ENCODE measurements around the gene ADAMTS3. TPM values are rescaled to one million over a fixed set of nuclear protein-coding genes. Genes with fewer than 3 reads are reported as not detected.
"Not testable (repeated sequence)": the region's sequence is repeated elsewhere in the genome, so short reads cannot be mapped to it uniquely, and the experiment has no call there.

Gene ADAMTS3
- polyA plus RNA-seq, 10 donors: 1.6 to 4.6 (median 2.9) TPM

- DNase-seq: no peak
Observed at GRCh38 chr4:72553540-72554337, 15.3 kb downstream of the ADAMTS3 start.

- no peak for DNase-seq
Observed at GRCh38 chr4:72552447-72552846, 16.6 kb downstream of the ADAMTS3 start.

GRCh38 chr4:72546456-72546855, 22.6 kb downstream of the ADAMTS3 start:
- no peak for DNase-seq

- not testable (repeated sequence) for DNase-seq
Observed at GRCh38 chr4:72540694-72541093, 28.3 kb downstream of the ADAMTS3 start.

GRCh38 chr4:72538006-72538405, 31.0 kb downstream of the ADAMTS3 start:
- no peak for DNase-seq

- DNase-seq: no peak
Observed at GRCh38 chr4:72536443-72536842, 32.6 kb downstream of the ADAMTS3 start.

- no peak for DNase-seq
Observed at GRCh38 chr4:72531768-72532290, 37.2 kb downstream of the ADAMTS3 start.

- no peak for DNase-seq
Observed at GRCh38 chr4:72531322-72531721, 37.7 kb downstream of the ADAMTS3 start.

GRCh38 chr4:72529148-72529822, 39.7 kb downstream of the ADAMTS3 start:
- DNase-seq: no peak

- no peak for DNase-seq
Observed at GRCh38 chr4:72527038-72527646, 41.9 kb downstream of the ADAMTS3 start.

- DNase-seq: peak; percentile 52 to 77 (median 70)
Observed at GRCh38 chr4:72525938-72526337, 43.1 kb downstream of the ADAMTS3 start.

- no peak for DNase-seq
Observed at GRCh38 chr4:72522440-72522839, 46.6 kb downstream of the ADAMTS3 start.

- DNase-seq: no peak
Observed at GRCh38 chr4:72513227-72513626, 55.8 kb downstream of the ADAMTS3 start.

- no peak for DNase-seq
Observed at GRCh38 chr4:72507860-72508419, 61.1 kb downstream of the ADAMTS3 start.

GRCh38 chr4:72507167-72507566, 61.9 kb downstream of the ADAMTS3 start:
- DNase-seq: no peak

- DNase-seq: peak in 2 of 3 donors; percentile 17 to 54
Observed at GRCh38 chr4:72505314-72505744, 63.7 kb downstream of the ADAMTS3 start.

- DNase-seq: no peak
Observed at GRCh38 chr4:72500214-72500613, 68.8 kb downstream of the ADAMTS3 start.

- no peak for DNase-seq
Observed at GRCh38 chr4:72496119-72496518, 72.9 kb downstream of the ADAMTS3 start.

- DNase-seq: no peak
Observed at GRCh38 chr4:72494156-72494555, 74.9 kb downstream of the ADAMTS3 start.

- DNase-seq: no peak
Observed at GRCh38 chr4:72489267-72489666, 79.8 kb downstream of the ADAMTS3 start.

- DNase-seq: no peak
Observed at GRCh38 chr4:72486991-72487390, 82.0 kb downstream of the ADAMTS3 start.

GRCh38 chr4:72484981-72485380, 84.0 kb downstream of the ADAMTS3 start:
- DNase-seq: peak in 1 of 3 donors; percentile 15

Data from muscle of back (tissue), 11 donors.